Stimulated activated CD4-positive, alpha-beta T cell treated with anti-CD3 and anti-CD28 coated beads, Interleukin-4, amount 100 ng/mL, for 48 hours (primary cell): Measurements from ENCODE around the gene LIG1.
"Not testable (repeated sequence)": the region's sequence is repeated elsewhere in the genome, so short reads cannot be mapped to it uniquely, and the experiment has no call there.

Experiments used
- DNase-seq, 2 donors: peaks; one replicate each; pipeline ENCODE4 v3.0.0-alpha.2; 2020; ENCODE audit warnings: low read depth in 2 of 2

The LIG1 gene

DNA sequence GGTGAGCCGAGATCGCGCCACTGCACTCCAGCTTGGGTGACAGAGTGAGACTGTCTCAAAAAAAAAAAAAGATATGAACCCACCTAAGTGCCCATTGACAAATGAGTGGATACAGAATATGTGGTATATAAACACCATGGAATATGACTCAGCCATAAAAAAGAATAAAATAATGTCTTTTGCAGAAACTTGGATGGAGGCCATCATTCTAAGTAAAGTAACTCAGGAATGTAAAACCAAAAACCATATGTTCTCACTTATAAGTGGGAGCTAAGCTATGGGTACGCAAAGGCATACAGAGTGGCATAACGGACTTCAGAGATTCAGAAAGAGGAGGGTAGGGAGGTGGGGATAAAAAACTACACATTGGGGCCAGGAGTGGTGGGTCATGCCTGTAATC, 89.0 kb downstream of the LIG1 start:
- DNase-seq: no peak

- not testable (repeated sequence) for DNase-seq
Measured at GRCh38 chr19:48070177-48070769, 99.9 kb downstream of the LIG1 start.

DNA sequence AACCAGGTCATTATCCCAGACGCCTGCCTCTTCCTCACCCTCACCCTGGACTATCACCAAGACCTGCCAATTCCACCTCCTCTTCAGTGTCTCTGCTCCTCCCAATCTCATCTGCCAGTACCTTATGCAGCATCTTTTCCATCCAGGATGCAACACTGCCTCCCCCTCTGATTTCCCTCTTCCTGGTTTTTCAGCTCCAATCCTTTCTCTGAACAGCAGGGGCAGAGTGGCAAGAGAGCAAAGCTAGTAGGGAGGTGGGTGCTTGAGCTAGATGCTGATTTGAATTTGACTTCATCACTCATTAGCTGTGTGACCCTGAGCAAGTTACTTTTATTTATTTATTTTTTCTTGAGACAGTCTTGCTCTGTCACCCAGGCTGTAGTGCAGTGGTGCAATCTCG, 100.7 kb downstream of the LIG1 start:
- no peak for DNase-seq
